IPS DF 6.9 (cell line): Measurements from ENCODE around the gene HNRNPA3.
A peak's percentile ranks its signal among the peaks of the same experiment; 100 is the strongest.
"Not testable (repeated sequence)": the region's sequence is repeated elsewhere in the genome, so short reads cannot be mapped to it uniquely, and the experiment has no call there.

ENCODE experiments used
- DNase-seq: peaks from one replicate; pipeline ENCODE4 v3.0.0-alpha.2; 2013; ENCODE audit warnings: low read depth, low spot score
- H3K27ac ChIP-seq: one replicate; pipeline ENCODE4 v1.5.1; 2013; ENCODE audit warnings: low read length, control low read depth
- H3K27me3 ChIP-seq: 2 replicates; pipeline ENCODE4 v1.6.1; 2013; ENCODE audit warnings: mild to moderate bottlenecking, low read length; ENCODE audit not compliant: control insufficient read depth, insufficient read depth
- H3K36me3 ChIP-seq: 2 replicates; pipeline ENCODE4 v1.6.1; 2013; ENCODE audit warnings: low read length; ENCODE audit not compliant: control insufficient read depth, insufficient read depth
- H3K4me1 ChIP-seq: 2 replicates; pipeline ENCODE4 v1.6.1; 2013; ENCODE audit warnings: low read length; ENCODE audit not compliant: control insufficient read depth, insufficient read depth
- H3K4me3 ChIP-seq: 2 replicates; pipeline ENCODE4 v1.5.1; 2013; ENCODE audit warnings: mild to moderate bottlenecking, low read length
- H3K9me3 ChIP-seq: 2 replicates; pipeline ENCODE4 v1.6.1; 2013; ENCODE audit warnings: low read length, inconsistent platforms; ENCODE audit not compliant: control insufficient read depth, insufficient read depth
- WGBS: extraction: QIAGEN DNeasy Blood & Tissue Kit; methylation state at CpG from one replicate; pipeline ENCODE4 v1.1.7; 2013; ENCODE audit warnings: mixed read lengths, missing lambda C conversion rate; ENCODE audit not compliant: insufficient read length, insufficient coverage; 5-methylcytosine and 5-hydroxymethylcytosine counted together

Gene HNRNPA3

DNA sequence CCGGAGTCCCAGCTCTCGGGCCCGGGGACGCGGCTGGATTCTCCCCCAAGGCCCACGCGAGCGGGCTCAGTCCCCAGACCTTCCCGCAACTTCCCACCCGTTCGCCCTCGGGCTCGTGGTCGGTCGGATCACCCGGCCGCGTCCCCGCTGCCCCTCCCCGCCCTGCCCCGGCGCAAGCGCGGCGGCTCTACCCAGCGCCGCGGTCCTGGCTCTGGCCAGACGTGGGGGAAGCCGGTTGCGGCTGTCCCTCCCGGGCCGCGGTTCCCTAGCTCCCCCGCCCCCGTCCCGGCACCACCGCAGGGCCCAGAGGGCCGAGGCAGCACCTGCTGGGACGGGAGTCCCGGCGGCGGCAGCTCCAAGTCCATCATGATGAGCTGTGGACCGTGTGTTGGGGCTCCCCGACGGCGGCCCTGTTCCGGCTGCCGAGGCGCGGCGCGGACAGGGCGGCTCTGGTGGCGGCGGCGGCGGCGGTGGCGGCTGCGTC is 51.7 kb downstream of the HNRNPA3 start:
- Histone ChIP-seq H3K27me3 (no peaks in the 10 kb centered on the region), H3K27ac (no peak overlapping the region), H3K9me3 (no peaks in the 10 kb centered on the region), H3K4me1 (no peaks in the 10 kb centered on the region; the same call in 1 of the 2 replicates), H3K4me3 (peak overlapping the region; percentile 94), H3K36me3 (no peaks in the 10 kb centered on the region; the same call in 1 of the 2 replicates)
- DNase-seq: no peak
- no CpG with 5 or more reads among the region's 61 CpGs for WGBS

DNA sequence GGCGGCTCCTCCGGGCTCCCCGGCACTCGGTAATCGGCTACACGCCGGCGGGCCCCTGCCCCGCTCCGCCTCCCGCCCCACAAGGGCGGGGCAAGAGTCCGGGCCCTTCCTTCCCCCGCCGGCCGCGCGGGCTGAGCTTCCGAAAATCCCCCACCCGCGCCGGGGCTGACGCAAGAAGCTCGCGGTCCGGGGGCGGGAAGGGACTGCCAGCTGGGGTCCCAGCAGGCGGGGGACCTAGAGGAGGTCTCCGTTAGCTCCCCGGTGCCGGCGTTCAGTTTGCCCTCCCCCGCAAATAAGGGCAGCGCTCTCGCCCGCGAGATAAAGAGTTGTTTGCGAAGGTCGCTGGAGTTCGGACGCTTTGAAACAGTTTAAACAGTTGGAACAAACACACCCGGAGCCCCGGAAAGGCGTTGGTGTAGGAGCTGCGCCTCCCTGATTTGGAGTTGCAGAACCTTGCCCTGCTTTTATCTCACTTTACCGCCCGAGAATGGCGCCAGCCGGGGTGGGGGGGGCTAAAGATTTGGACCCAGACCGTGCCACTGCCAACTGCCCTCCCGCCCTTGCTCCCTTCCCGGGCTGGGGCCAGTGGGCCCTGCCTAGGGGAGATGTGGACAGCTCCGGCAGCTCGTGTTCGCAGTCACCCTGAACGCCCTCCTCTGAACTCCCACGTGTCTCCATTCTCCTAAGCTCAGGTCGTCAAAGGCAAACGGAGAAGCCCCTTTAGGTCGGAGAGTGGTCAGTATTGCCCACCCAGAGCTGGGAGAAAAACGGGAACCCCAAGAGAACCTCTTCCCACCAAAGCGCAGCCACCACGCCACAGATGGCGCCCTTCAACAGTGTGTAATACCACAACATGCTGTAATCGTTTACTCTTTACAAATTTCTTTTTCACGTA is 52.3 kb downstream of the HNRNPA3 start, which contains the start of gene NFE2L2:
NFE2L2 (minus strand) TSS at position 35 of the 895 bp plus-strand sequence. CDS start 151 bp downstream, outside the sequence.
- WGBS: no CpG with 5 or more reads among the region's 66 CpGs
- no peak for DNase-seq
- H3K9me3 ChIP-seq: no peaks in the 10 kb centered on the region
- peak within 1 kb of the TSS; percentile 72 for H3K27ac ChIP-seq
- H3K4me3 ChIP-seq: peak within 1 kb of the TSS; percentile 94
- no peaks in the 10 kb centered on the region; the same call in 1 of the 2 replicates for H3K4me1 ChIP-seq
- H3K36me3 ChIP-seq: no peaks in the 10 kb centered on the region; the same call in 1 of the 2 replicates
- no peaks in the 10 kb centered on the region for H3K27me3 ChIP-seq

DNA sequence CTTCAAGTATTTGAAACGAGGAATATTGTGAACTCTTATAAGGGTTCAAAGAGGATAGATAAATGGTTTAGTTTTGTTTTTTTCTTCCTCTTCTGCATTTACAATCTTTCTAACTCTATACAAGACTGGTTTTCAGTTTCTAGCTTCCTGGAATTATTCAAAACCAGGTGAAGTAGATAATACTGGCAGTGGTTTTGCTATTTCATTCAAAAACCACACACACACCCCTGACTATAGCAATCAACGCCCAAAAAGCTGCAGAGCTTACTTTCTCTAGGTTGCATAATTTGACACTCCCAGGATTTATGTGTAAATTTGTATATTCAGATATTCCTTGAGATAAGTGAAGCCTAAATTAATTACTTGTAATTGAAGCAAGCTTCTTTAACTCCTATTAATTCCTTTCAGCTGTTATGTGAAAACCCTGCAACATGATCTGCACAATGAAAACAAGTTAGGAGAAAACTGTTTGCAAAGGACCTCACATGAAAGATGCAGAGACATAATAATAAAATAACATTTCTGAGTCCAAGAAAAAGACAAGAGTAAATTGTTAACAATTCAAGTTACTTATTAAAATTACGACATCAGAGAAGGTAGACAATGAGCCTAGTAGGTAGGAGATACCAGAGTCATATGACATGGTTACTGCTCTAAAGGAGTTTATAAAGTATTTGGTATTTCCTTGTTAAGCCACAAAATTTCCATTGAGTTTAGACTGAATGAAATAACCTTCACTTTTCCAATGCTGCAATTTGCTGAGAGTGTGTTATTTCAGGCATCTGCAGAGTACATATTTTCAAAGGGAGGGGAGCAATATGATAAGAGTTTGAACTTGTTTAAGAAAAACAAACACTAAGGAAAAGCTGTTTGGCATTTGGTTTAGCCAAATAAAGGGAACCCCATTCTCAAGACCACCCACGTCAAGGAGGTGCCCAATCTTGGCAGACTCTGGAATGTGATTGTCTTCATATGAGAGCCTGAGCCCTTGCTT is 53.5 kb downstream of the HNRNPA3 start:
- Histone ChIP-seq H3K4me1 (no peaks in the 10 kb centered on the region; the same call in 1 of the 2 replicates), H3K9me3 (no peaks in the 10 kb centered on the region), H3K27ac (no peak overlapping the region), H3K36me3 (no peaks in the 10 kb centered on the region; the same call in 1 of the 2 replicates), H3K27me3 (no peaks in the 10 kb centered on the region), H3K4me3 (no peak overlapping the region)
- no CpG with 5 or more reads among the region's 4 CpGs for WGBS
- no peak for DNase-seq

DNA sequence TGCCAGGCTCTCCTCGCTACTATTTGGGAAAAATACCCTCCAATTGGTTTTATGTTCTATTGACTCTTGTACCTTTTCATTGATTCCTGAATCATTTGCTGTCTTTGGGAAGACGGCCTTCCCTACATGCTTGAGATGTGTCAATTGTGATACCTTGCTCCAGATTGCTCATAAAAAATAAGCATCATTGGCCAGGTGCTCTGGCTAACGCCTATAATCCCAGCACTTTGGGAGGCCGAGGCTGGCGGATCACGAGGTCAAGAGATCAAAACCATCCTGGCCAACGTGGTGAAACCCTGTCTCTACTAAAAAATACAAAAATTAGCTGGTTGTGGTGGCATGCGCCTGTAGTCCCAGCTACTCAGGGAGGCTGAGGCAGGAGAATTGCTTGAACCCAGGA is 54.4 kb downstream of the HNRNPA3 start:
- not testable (repeated sequence) for H3K4me3 ChIP-seq, H3K36me3 ChIP-seq, H3K27ac ChIP-seq, DNase-seq, H3K4me1 ChIP-seq, H3K9me3 ChIP-seq, H3K27me3 ChIP-seq
- no CpG with 5 or more reads among the region's 8 CpGs for WGBS

DNA sequence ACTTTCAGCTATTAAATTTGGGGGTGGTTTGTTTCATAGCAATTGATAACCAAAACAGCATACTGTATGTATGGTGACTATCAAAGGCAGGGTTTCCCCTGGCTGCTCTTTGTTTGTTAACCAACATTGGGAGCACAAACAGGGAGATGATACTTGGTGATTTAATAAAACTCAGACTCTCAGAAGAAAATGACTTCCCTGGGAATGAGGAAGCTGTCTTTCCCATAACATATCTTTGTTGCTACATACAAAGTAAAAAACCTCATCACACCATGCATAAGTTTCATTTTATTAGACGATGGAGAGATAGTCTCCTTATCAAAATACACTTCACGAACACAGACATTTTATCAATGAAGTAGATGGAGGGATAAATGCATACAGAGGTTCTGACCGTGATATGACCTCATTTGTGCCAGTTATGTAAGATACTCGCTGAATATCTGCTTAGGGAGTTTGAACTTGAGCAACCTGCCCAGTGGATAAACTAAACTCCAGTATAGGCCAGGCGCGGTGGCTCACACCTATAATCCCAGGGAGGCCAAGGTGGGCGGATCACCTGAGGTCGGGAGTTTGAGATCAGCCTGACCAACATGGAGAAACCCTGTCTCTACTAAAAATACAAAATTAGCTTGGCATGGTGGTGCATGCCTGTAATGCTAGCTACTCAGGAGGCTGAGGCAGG is 55.7 kb downstream of the HNRNPA3 start:
- no peak overlapping the region for H3K27ac ChIP-seq
- H3K27me3 ChIP-seq: no peaks in the 10 kb centered on the region
- H3K4me3 ChIP-seq: no peak overlapping the region
- no peaks in the 10 kb centered on the region for H3K9me3 ChIP-seq
- no peaks in the 10 kb centered on the region; the same call in 1 of the 2 replicates for H3K4me1 ChIP-seq
- no CpG with 5 or more reads among the region's 8 CpGs for WGBS
- no peak for DNase-seq
- no peaks in the 10 kb centered on the region; the same call in 1 of the 2 replicates for H3K36me3 ChIP-seq

DNA sequence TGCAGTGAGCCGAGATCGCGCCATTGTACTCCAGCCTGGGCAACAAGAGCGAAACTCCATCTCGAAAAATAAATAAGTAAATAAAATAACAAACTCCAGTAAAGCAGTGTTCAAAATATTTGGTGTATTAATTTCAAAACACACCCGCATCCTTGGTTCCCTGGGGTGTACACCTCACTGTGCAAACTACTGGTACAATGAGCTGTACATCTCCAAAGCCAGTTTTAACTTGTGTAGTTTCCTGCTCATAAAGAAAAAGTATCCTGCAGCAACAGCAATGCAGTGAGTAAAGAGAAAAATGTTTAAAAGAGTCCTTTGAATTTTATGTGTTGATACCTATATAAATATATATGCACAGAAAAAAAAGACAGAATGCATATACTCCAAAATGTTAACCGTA is 56.3 kb downstream of the HNRNPA3 start:
- Histone ChIP-seq H3K27me3 (no peaks in the 10 kb centered on the region), H3K4me3 (no peak overlapping the region), H3K9me3 (no peaks in the 10 kb centered on the region), H3K27ac (no peak overlapping the region), H3K36me3 (no peaks in the 10 kb centered on the region; the same call in 1 of the 2 replicates), H3K4me1 (no peaks in the 10 kb centered on the region; the same call in 1 of the 2 replicates)
- DNase-seq: no peak
- WGBS: no CpG with 5 or more reads among the region's 7 CpGs

DNA sequence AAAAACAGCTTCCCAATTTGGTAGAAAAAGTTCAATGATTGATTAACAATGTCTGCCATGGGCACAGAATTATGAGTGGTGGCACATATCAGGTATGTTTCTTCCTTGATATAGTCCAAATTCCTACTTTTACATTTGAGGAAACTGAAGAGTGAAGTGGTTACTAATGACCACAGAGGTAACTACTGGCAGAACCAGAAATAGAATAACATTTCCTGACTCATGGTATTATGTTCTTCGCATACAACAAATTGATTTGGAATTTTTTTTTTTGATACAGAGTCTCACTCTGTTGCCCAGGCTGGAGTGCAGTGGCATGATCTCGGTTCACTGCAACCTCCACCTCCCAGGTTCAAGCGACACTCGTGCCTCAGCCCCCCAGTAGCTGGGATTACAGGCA is 57.9 kb downstream of the HNRNPA3 start:
- H3K4me3 ChIP-seq: no peak overlapping the region
- no peaks in the 10 kb centered on the region for H3K9me3 ChIP-seq
- no peaks in the 10 kb centered on the region for H3K36me3 ChIP-seq
- no peaks in the 10 kb centered on the region for H3K4me1 ChIP-seq
- H3K27ac ChIP-seq: no peak overlapping the region
- WGBS: no CpG with 5 or more reads among the region's 4 CpGs
- H3K27me3 ChIP-seq: no peaks in the 10 kb centered on the region
- DNase-seq: no peak

DNA sequence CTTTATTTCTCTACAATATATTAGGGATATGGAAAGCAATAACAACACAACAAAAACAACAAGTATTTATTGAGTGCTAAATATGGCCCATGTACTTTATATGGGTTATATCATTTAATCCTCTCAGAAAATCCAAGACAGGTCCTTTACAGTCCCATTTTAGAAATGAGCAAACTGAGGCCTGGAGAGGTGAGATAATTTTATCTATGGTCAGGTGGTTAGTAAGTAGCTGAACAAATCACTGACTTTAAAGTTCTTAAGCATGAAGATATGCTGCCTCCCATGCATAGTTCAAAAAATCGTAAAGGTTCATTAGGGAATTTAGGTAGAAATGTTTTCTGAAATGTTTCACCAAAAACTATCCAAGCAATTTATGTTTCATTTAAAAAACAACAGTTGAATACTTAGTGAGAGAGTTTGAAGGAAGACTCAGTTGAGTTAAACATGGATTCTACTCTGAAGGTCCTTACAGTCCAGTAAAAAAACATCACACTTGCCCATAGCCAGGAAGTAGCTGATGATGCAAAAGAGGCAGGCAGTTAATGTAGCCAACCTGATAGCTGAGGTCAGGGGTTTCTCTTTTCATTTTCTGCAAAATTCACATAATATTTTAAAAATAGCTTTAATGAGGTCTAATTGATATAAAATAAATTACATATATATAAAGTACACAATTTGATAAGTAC is 59.5 kb downstream of the HNRNPA3 start:
- no peak for DNase-seq
- Histone ChIP-seq H3K4me3 (no peak overlapping the region), H3K4me1 (no peaks in the 10 kb centered on the region), H3K36me3 (no peaks in the 10 kb centered on the region), H3K27ac (no peak overlapping the region), H3K9me3 (no peaks in the 10 kb centered on the region), H3K27me3 (no peaks in the 10 kb centered on the region)
- WGBS: no CpG with 5 or more reads among the region's 1 CpG

DNA sequence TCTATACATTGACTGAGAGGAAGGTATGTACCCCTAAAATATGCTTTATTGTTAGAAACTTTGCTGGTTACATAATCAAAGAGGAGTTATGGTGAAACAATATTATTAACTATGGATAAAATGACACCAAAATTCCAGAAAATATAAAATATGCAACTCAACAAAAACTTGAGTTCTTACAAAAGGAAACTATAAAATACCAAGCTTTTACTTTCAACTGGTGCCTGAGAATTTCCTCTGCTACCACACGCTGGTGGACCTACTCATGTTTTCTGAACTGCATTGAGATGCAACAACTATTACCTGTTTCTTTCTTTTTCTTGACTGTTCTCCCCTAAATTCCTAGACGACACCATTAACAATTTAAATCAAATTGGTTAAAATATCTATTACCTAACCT is 60.2 kb downstream of the HNRNPA3 start:
- H3K27me3 ChIP-seq: no peaks in the 10 kb centered on the region
- H3K4me1 ChIP-seq: no peaks in the 10 kb centered on the region
- no peak overlapping the region for H3K4me3 ChIP-seq
- WGBS: no CpG with 5 or more reads among the region's 2 CpGs
- no peaks in the 10 kb centered on the region for H3K36me3 ChIP-seq
- no peaks in the 10 kb centered on the region for H3K9me3 ChIP-seq
- H3K27ac ChIP-seq: no peak overlapping the region
- DNase-seq: no peak
